GM23338 (cell line): ENCODE results near the gene HBD. TPM values are rescaled to one million over a fixed set of nuclear protein-coding genes. Genes with fewer than 3 reads are reported as not detected.

Experiments
- ATAC-seq: fragments of 200-7000 bp; cut with Tn5 transposase; 3 replicates; pipeline ENCODE4 v1.9.1; 2020
- DNase-seq: peaks from one replicate; pipeline ENCODE4 v3.0.0-alpha.2; 2015; ENCODE audit warnings: low spot score
- H2AFZ ChIP-seq: fragments of 200-600 bp; sonication (generic); 2 replicates; pipeline ENCODE4 v1.8.0; 2016; ENCODE audit warnings: antibody characterized with exemption, mild to moderate bottlenecking, moderate library complexity
- H3F3A ChIP-seq: fragments of 200-600 bp; sonication (generic); replicated peaks from 2 replicates; pipeline ENCODE4 v1.8.0; 2017; ENCODE audit warnings: antibody characterized with exemption, mixed run types, low read depth
- H3K27ac ChIP-seq: fragments of 200-600 bp; sonication (generic); 2 replicates; pipeline ENCODE4 v1.6.1; 2016; ENCODE audit warnings: low read depth
- H3K27me3 ChIP-seq: fragments of 200-600 bp; sonication (generic); 2 replicates; pipeline ENCODE4 v1.8.0; 2016; ENCODE audit warnings: mild to moderate bottlenecking, mixed run types, moderate library complexity; ENCODE audit not compliant: insufficient read depth
- H3K36me3 ChIP-seq: fragments of 200-600 bp; sonication (generic); 2 replicates; pipeline ENCODE4 v1.8.0; 2016; ENCODE audit warnings: mild to moderate bottlenecking; ENCODE audit not compliant: insufficient read depth
- H3K4me1 ChIP-seq: fragments of 200-600 bp; sonication (generic); 2 replicates; pipeline ENCODE4 v1.8.0; 2016; ENCODE audit warnings: mild to moderate bottlenecking, moderate library complexity; ENCODE audit not compliant: insufficient read depth
- H3K4me2 ChIP-seq: fragments of 200-600 bp; sonication (generic); 2 replicates; pipeline ENCODE4 v1.7.1; 2017; ENCODE audit warnings: mixed run types
- H3K4me3 ChIP-seq: fragments of 200-600 bp; sonication (generic); 2 replicates; pipeline ENCODE4 v1.6.1; 2016; ENCODE audit warnings: mixed run types
- H3K79me2 ChIP-seq: fragments of 200-600 bp; sonication (generic); replicated peaks from 2 replicates; pipeline ENCODE4 v1.8.0; 2017; ENCODE audit warnings: mild to moderate bottlenecking; ENCODE audit not compliant: insufficient read depth
- H3K9me2 ChIP-seq: fragments of 200-600 bp; sonication (generic); 2 replicates; pipeline ENCODE4 v1.8.0; 2017; ENCODE audit not compliant: insufficient read depth
- H4K20me1 ChIP-seq: fragments of 200-600 bp; sonication (generic); replicated peaks from 2 replicates; pipeline ENCODE4 v1.8.0; 2017; ENCODE audit warnings: mild to moderate bottlenecking; ENCODE audit not compliant: insufficient read depth
- H3K27ac Mint-ChIP-seq: 2 replicates; pipeline ENCODE4 v1.8.0; 2020; ENCODE audit warnings: inconsistent platforms, mild to moderate bottlenecking, moderate library complexity, mixed read lengths
- H3K27me3 Mint-ChIP-seq: 3 replicates; pipeline ENCODE4 v1.8.0; 2022; ENCODE audit warnings: low read depth, mild to moderate bottlenecking, moderate library complexity, mixed read lengths, inconsistent platforms; ENCODE audit not compliant: insufficient read depth, poor library complexity
- H3K36me3 Mint-ChIP-seq: 3 replicates; pipeline ENCODE4 v1.8.0; 2021; ENCODE audit warnings: low read depth, mild to moderate bottlenecking, inconsistent platforms, moderate library complexity, mixed read lengths
- H3K4me1 Mint-ChIP-seq: 3 replicates; pipeline ENCODE4 v1.8.0; 2020; ENCODE audit warnings: mild to moderate bottlenecking, inconsistent platforms, mixed read lengths
- H3K4me3 Mint-ChIP-seq: 3 replicates; pipeline ENCODE4 v1.8.0; 2021; ENCODE audit warnings: moderate library complexity, mild to moderate bottlenecking, inconsistent platforms, mixed read lengths
- H3K9me3 Mint-ChIP-seq: 3 replicates; pipeline ENCODE4 v1.8.0; 2020; ENCODE audit warnings: moderate library complexity, mild to moderate bottlenecking, inconsistent platforms, mixed read lengths
- CREB1 ChIP-seq: fragments of 250-450 bp; sonication (Bioruptor Pico); IDR thresholded peaks from 2 replicates; pipeline ENCODE4 v1.5.0; 2020; ENCODE audit warnings: low read depth, mild to moderate bottlenecking, moderate library complexity
- CTCF ChIP-seq, 2 experiments: fragments of 200-600 bp in 1 of 2; sonication (generic) in 1 of 2; conservative IDR thresholded peaks; 2 replicates each; pipeline versions ENCODE4 v1.5.1 to v1.6.1; 2016 to 2017; ENCODE audit warnings: antibody characterized with exemption in 2 of 2, low read depth in 2 of 2, mild to moderate bottlenecking in 2 of 2, moderate library complexity in 1 of 2
- ETS1 ChIP-seq: IDR thresholded peaks from 2 replicates; pipeline ENCODE4 v1.6.1; 2016; ENCODE audit warnings: antibody characterized with exemption
- EZH2 ChIP-seq: fragments of 200-600 bp; sonication (generic); IDR thresholded peaks from one replicate; pipeline ENCODE4 v1.8.0; 2017; ENCODE audit warnings: antibody characterized with exemption, mild to moderate bottlenecking, low read depth; ENCODE audit not compliant: unreplicated experiment
- EZH2phosphoT487 ChIP-seq: fragments of 200-600 bp; sonication (generic); IDR thresholded peaks from one replicate; pipeline ENCODE4 v1.8.1; 2018; ENCODE audit warnings: antibody characterized with exemption; ENCODE audit not compliant: unreplicated experiment
- JUNB ChIP-seq: IDR thresholded peaks from one replicate; pipeline ENCODE4 v1.6.1; 2016; ENCODE audit warnings: antibody characterized with exemption; ENCODE audit not compliant: unreplicated experiment
- NANOG ChIP-seq: IDR thresholded peaks from 2 replicates; pipeline ENCODE4 v1.6.1; 2016; ENCODE audit warnings: antibody characterized with exemption, borderline replicate concordance
- POLR2AphosphoS5 ChIP-seq: IDR thresholded peaks from 2 replicates; pipeline ENCODE4 v1.6.1; 2016; ENCODE audit warnings: antibody characterized with exemption, low read depth
- REST ChIP-seq: IDR thresholded peaks from one replicate; pipeline ENCODE4 v1.6.1; 2018; ENCODE audit warnings: antibody characterized with exemption; ENCODE audit not compliant: unreplicated experiment
- STAT1 ChIP-seq: IDR thresholded peaks from one replicate; pipeline ENCODE4 v1.6.1; 2016; ENCODE audit warnings: antibody characterized with exemption; ENCODE audit not compliant: unreplicated experiment
- ZNF114 ChIP-seq: fragments of 250-450 bp; sonication (Bioruptor Pico); IDR thresholded peaks from 2 replicates; pipeline ENCODE4 v1.5.0; 2020; ENCODE audit warnings: mild to moderate bottlenecking, moderate library complexity
- ZNF331 ChIP-seq: fragments of 250-450 bp; sonication (Bioruptor Pico); IDR thresholded peaks from 2 replicates; pipeline ENCODE4 v1.5.0; 2020; ENCODE audit warnings: low read depth, mild to moderate bottlenecking, moderate library complexity
- ZNF462 ChIP-seq: fragments of 250-450 bp; sonication (Bioruptor Pico); IDR thresholded peaks from 2 replicates; pipeline ENCODE4 v1.5.0; 2020; ENCODE audit warnings: mild to moderate bottlenecking, moderate library complexity
- polyA plus RNA-seq: library from polyadenylated mRNA; unstranded; fragments of >200 nt; fragmentation: Nextera tagmentation; extraction: Ambion mirVana; gene quantifications from 2 replicates; pipeline ENCODE4 v1.2.1, GENCODE V29; 2016
- total RNA-seq: library from RNA; depleted of rRNA; stranded (reverse); fragments of >200 nt; shearing (Covaris generic); gene quantifications from 2 replicates; pipeline ENCODE4 v1.2.3, GENCODE V29; 2014

Gene HBD
- total and polyA plus RNA-seq, 2 experiments from 2014 or later, result not detected

GRCh38 chr11:5196067-5196466, 38.2 kb downstream of the HBD start:
- no peak overlapping the region for H3K4me3 Mint-ChIP-seq
- ATAC-seq (peak; percentile 79), DNase-seq (peak; percentile 23)
- TF ChIP-seq NANOG (no peak), EZH2phosphoT487 (no peak), POLR2AphosphoS5 (no peak), JUNB (no peak), ZNF331 (CRISPR knock-in tag) (no peak), ETS1 (no peak), STAT1 (no peak), CTCF (conservative IDR thresholded peaks at IDR 0.05; ENCODE audit: low read depth in 2 of 2) (no peak), ZNF114 (CRISPR knock-in tag) (no peak), EZH2 (no peak), REST (no peak), CREB1 (CRISPR knock-in tag) (no peak), ZNF462 (no peak)
- Histone ChIP-seq H3K36me3 (no peaks in the 10 kb centered on the region), H3K27me3 (no peaks in the 10 kb centered on the region), H3K79me2 (no peaks in the 10 kb centered on the region), H3K4me3 (no peak overlapping the region), H3K4me1 (no peaks in the 10 kb centered on the region), H3K9me2 (no peaks in the 10 kb centered on the region), H3K27ac (no peak overlapping the region), H4K20me1 (no peaks in the 10 kb centered on the region), H2AFZ (peak overlapping the region; percentile 0; the same call in 1 of the 2 replicates), H3F3A (no peaks in the 10 kb centered on the region), H3K4me2 (no peak overlapping the region)
- H3K4me1 Mint-ChIP-seq, result peaks cover 8% of the 10 kb centered on the region; the same call in 2 of the 3 replicates
- peaks cover 2% of the 10 kb centered on the region for H3K27me3 Mint-ChIP-seq
- H3K27ac Mint-ChIP-seq, result no peak overlapping the region
- peaks cover 7% of the 10 kb centered on the region; the same call in 2 of the 3 replicates for H3K9me3 Mint-ChIP-seq
- H3K36me3 Mint-ChIP-seq, result no peaks in the 10 kb centered on the region
